HEK293T (cell line): ENCODE results near the gene GTF2A2.

ENCODE experiments used
- BHLHE40 ChIP-seq: fragments of 450-650 bp; IDR thresholded peaks from 2 replicates; pipeline ENCODE4 v1.6.1; 2016; ENCODE audit warnings: mild to moderate bottlenecking, moderate library complexity, borderline replicate concordance
- FOXA1 ChIP-seq: fragments of 450-650 bp; IDR thresholded peaks from 2 replicates; pipeline ENCODE4 v1.6.1; 2016; ENCODE audit warnings: mild to moderate bottlenecking
- FOXK2 ChIP-seq: fragments of 450-650 bp; IDR thresholded peaks from 2 replicates; pipeline ENCODE4 v1.6.1; 2016; ENCODE audit warnings: mild to moderate bottlenecking
- LEF1 ChIP-seq: fragments of 450-650 bp; IDR thresholded peaks from 2 replicates; pipeline ENCODE4 v1.6.1; 2017; ENCODE audit warnings: mild to moderate bottlenecking, borderline replicate concordance
- NFRKB ChIP-seq: fragments of 450-650 bp; IDR thresholded peaks from 2 replicates; pipeline ENCODE4 v1.6.1; 2016; ENCODE audit warnings: mild to moderate bottlenecking, moderate library complexity
- SP1 ChIP-seq: fragments of 450-650 bp; IDR thresholded peaks from 2 replicates; pipeline ENCODE4 v1.6.1; 2017
- SUZ12 ChIP-seq: fragments of 450-650 bp; IDR thresholded peaks from 2 replicates; pipeline ENCODE4 v1.6.1; 2016; ENCODE audit warnings: mild to moderate bottlenecking

DNA sequence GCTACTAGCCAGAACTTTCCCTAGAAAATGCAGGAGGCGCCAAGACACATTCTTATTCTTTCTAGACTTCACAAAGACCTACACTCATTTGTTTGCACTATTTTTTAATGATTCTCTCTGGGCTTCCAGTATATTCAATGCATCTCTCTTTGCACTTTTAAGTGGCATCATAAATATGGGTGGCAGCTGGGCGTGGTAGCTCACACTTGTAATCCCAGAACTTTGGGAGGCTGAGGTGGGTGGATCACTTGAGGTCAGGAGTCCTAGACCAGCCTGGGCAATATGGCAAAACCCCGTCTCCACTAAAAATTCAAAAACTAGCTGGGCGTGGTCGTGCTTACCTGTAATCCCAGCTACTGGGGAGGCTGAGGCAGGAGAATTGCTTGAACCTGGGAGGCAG is 51.3 kb downstream of the GTF2A2 start:
- TF ChIP-seq LEF1 (no peak), SUZ12 (no peak), NFRKB (no peak), BHLHE40 (no peak), SP1 (no peak), FOXA1 (no peak), FOXK2 (no peak)
